Keratinocyte (primary cell): ENCODE data around the gene INSL4. TPM values are rescaled to one million over a fixed set of nuclear protein-coding genes. Genes with fewer than 3 reads are reported as not detected.

ENCODE experiments used
- DNase-seq: peaks from one replicate; pipeline ENCODE4 v3.0.0-alpha.2; 2011; ENCODE audit warnings: low read depth, missing footprints, low spot score
- FAIRE-seq: peaks from 2 replicates; lab custom pipeline; 2011; peaks lifted over from hg19 to GRCh38; lab: Jason Lieb, UNC
- H2AFZ ChIP-seq: 2 replicates; pipeline ENCODE4 v1.6.0; 2012; ENCODE audit warnings: low read length, control low read depth, inconsistent platforms; ENCODE audit not compliant: control insufficient read depth
- H3K27ac ChIP-seq: 2 replicates; pipeline ENCODE4 v1.5.1; 2011; ENCODE audit warnings: low read length; ENCODE audit not compliant: control insufficient read depth, insufficient read depth
- H3K27me3 ChIP-seq: 3 replicates; pipeline ENCODE4 v1.6.0; 2011; ENCODE audit warnings: low read length; ENCODE audit not compliant: control insufficient read depth, insufficient read depth; ENCODE audit errors: extremely low read depth
- H3K36me3 ChIP-seq, 2 experiments: 2 replicates in 1 of 2; 3 replicates in 1 of 2; pipeline ENCODE4 v1.5.1; 2011; ENCODE audit warnings: low read length in 2 of 2, mild to moderate bottlenecking in 1 of 2; ENCODE audit not compliant: control insufficient read depth in 2 of 2, insufficient read depth in 2 of 2; ENCODE audit errors: extremely low read depth in 1 of 2
- H3K4me1 ChIP-seq: 3 replicates; pipeline ENCODE4 v1.5.1; 2011; ENCODE audit warnings: low read length; ENCODE audit not compliant: control insufficient read depth, insufficient read depth; ENCODE audit errors: extremely low read depth
- H3K4me2 ChIP-seq: 3 replicates; pipeline ENCODE4 v1.6.0; 2011; ENCODE audit warnings: low read depth, low read length; ENCODE audit not compliant: control insufficient read depth, insufficient read depth; ENCODE audit errors: extremely low read depth
- H3K4me3 ChIP-seq, 3 experiments: fragments of 200-600 bp in 1 of 3; sonication (generic) in 1 of 3; 2 replicates in 2 of 3; 3 replicates in 1 of 3; pipeline ENCODE4 v1.5.1; 2011 to 2016; ENCODE audit warnings: low read length in 3 of 3, mild to moderate bottlenecking in 3 of 3, control low read depth in 2 of 3, inconsistent platforms in 1 of 3, low read depth in 1 of 3, mixed read lengths in 1 of 3, mixed run types in 1 of 3, moderate library complexity in 1 of 3; ENCODE audit not compliant: control insufficient read depth in 2 of 3, insufficient read depth in 2 of 3; ENCODE audit errors: extremely low read depth in 1 of 3
- H3K79me2 ChIP-seq: 2 replicates; pipeline ENCODE4 v1.6.0; 2012; ENCODE audit warnings: low read length; ENCODE audit not compliant: control insufficient read depth, insufficient read depth
- H3K9ac ChIP-seq: 3 replicates; pipeline ENCODE4 v1.6.0; 2011; ENCODE audit warnings: low read length; ENCODE audit not compliant: control insufficient read depth, insufficient read depth; ENCODE audit errors: extremely low read depth
- H3K9me1 ChIP-seq: 3 replicates; pipeline ENCODE4 v1.6.0; 2011; ENCODE audit warnings: low read length; ENCODE audit not compliant: control insufficient read depth, insufficient read depth; ENCODE audit errors: extremely low read depth
- H3K9me3 ChIP-seq: 2 replicates; pipeline ENCODE4 v1.5.1; 2012; ENCODE audit warnings: low read depth, low read length; ENCODE audit not compliant: control insufficient read depth
- H4K20me1 ChIP-seq: 3 replicates; pipeline ENCODE4 v1.6.0; 2011; ENCODE audit warnings: low read length; ENCODE audit not compliant: control insufficient read depth, insufficient read depth; ENCODE audit errors: extremely low read depth
- EZH2 ChIP-seq: IDR thresholded peaks from one replicate; pipeline ENCODE4 v1.6.1; 2012; ENCODE audit warnings: inconsistent platforms, mild to moderate bottlenecking, low read length, moderate library complexity
- dilution Hi-C: fragments of 300-500 bp; cut with MboI; formaldehyde crosslinking; loops from one replicate; pipeline ENCODE4 v1.7.0; 2020; ENCODE audit warnings: low sequenced_read_pairs; ENCODE audit not compliant: extremely low pct_ligation_motif_present
- polyA plus RNA-seq, 5 experiments: library from polyadenylated mRNA; depleted of rRNA in 3 of 5; stranded (reverse) in 3 of 5; stranded (forward) in 1 of 5; unstranded in 1 of 5; fragments of >200 nt; gene quantifications; 1 replicate in 1 of 5; 2 replicates in 3 of 5; 3 replicates in 1 of 5; pipeline versions ENCODE4 v1.2.1 to v1.2.3, GENCODE V29; 2011 to 2012; ENCODE audit warnings: missing spikeins in 2 of 5, low read depth in 1 of 5, low replicate concordance in 1 of 5
- TF ChIP-seq, protein P1 (sequence below), 3 experiments: IDR thresholded peaks in 1 of 3; conservative IDR thresholded peaks in 1 of 3; optimal IDR thresholded peaks in 1 of 3; 2 replicates in 2 of 3; 3 replicates in 1 of 3; pipeline versions ENCODE3 to v1.5.1; 2011; ENCODE audit warnings: low read length in 3 of 3, mild to moderate bottlenecking in 3 of 3, moderate library complexity in 2 of 3, control low read depth in 1 of 3, inconsistent platforms in 1 of 3; ENCODE audit not compliant: insufficient read depth in 2 of 3; ENCODE audit errors: extremely low read depth in 1 of 3

The INSL4 gene
- polyA plus RNA-seq, 1 donor (not counting 4 experiments of a cell fraction or from before 2014, with no cell fraction given), result not detected

DNA sequence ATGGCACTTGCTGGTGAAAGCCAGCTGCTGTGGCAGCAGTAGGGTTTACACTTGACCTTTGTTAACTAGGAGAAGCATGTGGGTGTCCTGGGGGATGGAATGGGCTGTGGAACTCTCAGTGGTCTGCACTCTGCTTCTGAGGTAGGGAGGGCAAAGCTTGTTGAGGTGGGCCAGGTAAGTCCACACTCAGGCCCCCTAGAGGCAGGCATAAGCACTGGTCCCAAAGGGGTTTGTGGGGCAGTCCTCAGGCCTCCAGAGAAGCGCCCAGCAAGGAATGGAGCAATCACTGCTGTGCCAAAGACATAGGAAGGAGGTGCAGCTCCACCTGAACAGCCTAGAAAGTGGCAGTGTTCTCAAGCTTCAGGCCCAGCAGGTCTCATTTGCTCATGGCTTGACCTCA is 34.7 kb downstream of the INSL4 start:
- no peak overlapping the region for H3K4me2 ChIP-seq
- no peaks in the 10 kb centered on the region for H3K27me3 ChIP-seq
- H4K20me1 ChIP-seq, result no peaks in the 10 kb centered on the region
- H3K9me1 ChIP-seq, result no peaks in the 10 kb centered on the region
- no peak overlapping the region for H3K4me3 ChIP-seq
- H3K79me2 ChIP-seq, result no peaks in the 10 kb centered on the region
- FAIRE-seq (no peak), DNase-seq (no peak)
- no peak overlapping the region for H3K27ac ChIP-seq
- no peak overlapping the region for H3K9ac ChIP-seq
- TF ChIP-seq, protein P1, sequence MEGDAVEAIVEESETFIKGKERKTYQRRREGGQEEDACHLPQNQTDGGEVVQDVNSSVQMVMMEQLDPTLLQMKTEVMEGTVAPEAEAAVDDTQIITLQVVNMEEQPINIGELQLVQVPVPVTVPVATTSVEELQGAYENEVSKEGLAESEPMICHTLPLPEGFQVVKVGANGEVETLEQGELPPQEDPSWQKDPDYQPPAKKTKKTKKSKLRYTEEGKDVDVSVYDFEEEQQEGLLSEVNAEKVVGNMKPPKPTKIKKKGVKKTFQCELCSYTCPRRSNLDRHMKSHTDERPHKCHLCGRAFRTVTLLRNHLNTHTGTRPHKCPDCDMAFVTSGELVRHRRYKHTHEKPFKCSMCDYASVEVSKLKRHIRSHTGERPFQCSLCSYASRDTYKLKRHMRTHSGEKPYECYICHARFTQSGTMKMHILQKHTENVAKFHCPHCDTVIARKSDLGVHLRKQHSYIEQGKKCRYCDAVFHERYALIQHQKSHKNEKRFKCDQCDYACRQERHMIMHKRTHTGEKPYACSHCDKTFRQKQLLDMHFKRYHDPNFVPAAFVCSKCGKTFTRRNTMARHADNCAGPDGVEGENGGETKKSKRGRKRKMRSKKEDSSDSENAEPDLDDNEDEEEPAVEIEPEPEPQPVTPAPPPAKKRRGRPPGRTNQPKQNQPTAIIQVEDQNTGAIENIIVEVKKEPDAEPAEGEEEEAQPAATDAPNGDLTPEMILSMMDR (optimal IDR thresholded peaks at IDR 0.05 in 1 of 3, IDR thresholded peaks at IDR 0.05 in 1 of 3, conservative IDR thresholded peaks at IDR 0.05 in 1 of 3; ENCODE audit: extremely low read depth in 1 of 3, insufficient read depth in 2 of 3, low read length in 3 of 3), result peak in 1 of 3 experiments; percentile 5
- no peak for TF ChIP-seq EZH2
- H3K9me3 ChIP-seq, result no peaks in the 10 kb centered on the region
- peaks cover 14% of the 10 kb centered on the region for H3K4me1 ChIP-seq
- H2AFZ ChIP-seq, result no peak overlapping the region
- dilution Hi-C loops, result no loop called here
- no peaks in the 10 kb centered on the region for H3K36me3 ChIP-seq

DNA sequence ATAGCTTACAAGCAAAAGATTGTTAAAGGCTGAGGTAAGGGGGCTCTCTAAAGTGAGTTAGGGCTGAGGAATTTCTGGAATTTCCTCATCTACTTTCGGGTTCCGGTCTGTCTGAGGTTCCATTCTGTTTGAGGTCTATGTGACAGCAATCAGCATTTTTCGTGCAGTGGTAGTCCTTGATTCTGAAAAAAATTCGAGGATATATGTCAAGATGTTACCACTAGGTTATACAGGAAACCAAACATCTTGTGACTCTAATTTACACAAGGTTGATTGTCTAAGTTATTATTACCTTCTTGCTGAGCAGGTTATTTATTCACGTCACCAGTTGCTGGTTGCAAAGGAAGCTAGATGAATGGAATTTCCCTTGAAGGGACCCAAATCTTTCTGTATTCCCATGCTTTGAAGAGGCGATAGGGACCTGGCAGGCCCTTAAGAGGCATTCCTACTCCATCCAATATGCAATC is 38.1 kb downstream of the INSL4 start:
- Histone ChIP-seq H3K4me1 (peaks cover 14% of the 10 kb centered on the region), H3K4me3 (no peak overlapping the region), H3K9me1 (no peaks in the 10 kb centered on the region), H3K9me3 (no peaks in the 10 kb centered on the region), H4K20me1 (no peaks in the 10 kb centered on the region), H3K27me3 (no peaks in the 10 kb centered on the region), H3K36me3 (no peaks in the 10 kb centered on the region), H2AFZ (no peak overlapping the region), H3K9ac (no peak overlapping the region), H3K4me2 (peak overlapping the region; percentile 37), H3K79me2 (no peaks in the 10 kb centered on the region), H3K27ac (no peak overlapping the region)
- TF ChIP-seq, protein P1 (optimal IDR thresholded peaks at IDR 0.05 in 1 of 3, IDR thresholded peaks at IDR 0.05 in 1 of 3, conservative IDR thresholded peaks at IDR 0.05 in 1 of 3; ENCODE audit: extremely low read depth in 1 of 3, insufficient read depth in 2 of 3, low read length in 3 of 3), result no peak
- TF ChIP-seq EZH2, result no peak
- dilution Hi-C loops, result no loop called here
- peak; percentile 74 for FAIRE-seq
- peak; percentile 2 for DNase-seq
